Parathyroid adenoma (tissue), 2 donors: ENCODE results near the gene WWOX.

Experiments
- H2AFZ ChIP-seq: fragments of 300-600 bp; sonication (generic); one replicate; pipeline ENCODE4 v1.7.0; 2017; ENCODE audit warnings: antibody characterized with exemption, mild to moderate bottlenecking
- H3K27ac ChIP-seq: fragments of 300-600 bp; sonication (generic); one replicate; pipeline ENCODE4 v1.7.0; 2017
- H3K27me3 ChIP-seq: fragments of 300-600 bp; sonication (generic); one replicate; pipeline ENCODE4 v1.7.0; 2017; ENCODE audit warnings: low read length; ENCODE audit not compliant: control insufficient read depth, insufficient read depth
- H3K36me3 ChIP-seq: fragments of 300-600 bp; sonication (generic); one replicate; pipeline ENCODE4 v1.7.0; 2017; ENCODE audit warnings: low read length; ENCODE audit not compliant: control insufficient read depth, insufficient read depth
- H3K4me1 ChIP-seq: fragments of 300-600 bp; sonication (generic); one replicate; pipeline ENCODE4 v1.7.0; 2017; ENCODE audit warnings: control low read depth
- H3K4me2 ChIP-seq: fragments of 300-600 bp; sonication (generic); one replicate; pipeline ENCODE4 v1.7.0; 2017; ENCODE audit warnings: low read length
- H3K4me3 ChIP-seq: fragments of 300-600 bp; sonication (generic); one replicate; pipeline ENCODE4 v1.7.0; 2017; ENCODE audit warnings: low read depth, low read length
- H3K79me2 ChIP-seq: fragments of 300-600 bp; sonication (generic); one replicate; pipeline ENCODE4 v1.7.0; 2017; ENCODE audit warnings: control low read depth
- H3K9ac ChIP-seq: fragments of 300-600 bp; sonication (generic); one replicate; pipeline ENCODE4 v1.7.0; 2017; ENCODE audit warnings: mild to moderate bottlenecking
- H3K9me3 ChIP-seq: fragments of 300-600 bp; sonication (generic); one replicate; pipeline ENCODE4 v1.7.0; 2017; ENCODE audit warnings: low read length; ENCODE audit not compliant: control insufficient read depth
- TF ChIP-seq, protein P1 (sequence below): fragments of 300-600 bp; sonication (generic); IDR thresholded peaks from one replicate; pipeline ENCODE4 v1.7.0; 2017; ENCODE audit warnings: antibody characterized with exemption, mild to moderate bottlenecking
- donor health status: primary hyperparathyroidism.

Gene WWOX

DNA sequence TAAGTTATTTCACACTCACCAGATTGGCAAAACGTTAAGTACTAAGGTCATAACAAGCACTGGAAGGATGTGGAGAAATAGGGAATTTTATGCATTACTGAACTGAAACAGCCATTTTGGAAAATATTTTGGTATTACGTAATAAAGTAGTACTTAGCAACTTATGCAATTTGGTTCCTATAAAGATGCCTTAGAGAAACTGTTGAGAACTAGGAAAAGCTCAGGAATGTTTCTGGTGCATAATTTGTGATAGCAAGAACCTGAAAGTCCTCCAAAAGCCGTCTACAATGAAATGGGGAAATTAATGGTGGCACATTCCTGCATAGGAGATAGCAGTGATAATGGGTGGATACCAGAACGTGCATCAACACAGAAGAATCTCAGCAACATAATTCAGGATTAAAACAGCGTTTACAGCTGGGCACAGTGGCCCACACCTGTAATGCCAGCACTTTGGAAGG lies 472.5 kb downstream of the WWOX start:
- Histone ChIP-seq H3K79me2 (no peaks in the 10 kb centered on the region), H3K4me1 (no peaks in the 10 kb centered on the region), H3K4me2 (no peak overlapping the region), H3K27me3 (no peaks in the 10 kb centered on the region), H3K4me3 (no peak overlapping the region), H2AFZ (no peak overlapping the region), H3K27ac (no peak overlapping the region), H3K9me3 (no peaks in the 10 kb centered on the region), H3K9ac (no peak overlapping the region), H3K36me3 (no peaks in the 10 kb centered on the region)
- TF ChIP-seq, protein P1, sequence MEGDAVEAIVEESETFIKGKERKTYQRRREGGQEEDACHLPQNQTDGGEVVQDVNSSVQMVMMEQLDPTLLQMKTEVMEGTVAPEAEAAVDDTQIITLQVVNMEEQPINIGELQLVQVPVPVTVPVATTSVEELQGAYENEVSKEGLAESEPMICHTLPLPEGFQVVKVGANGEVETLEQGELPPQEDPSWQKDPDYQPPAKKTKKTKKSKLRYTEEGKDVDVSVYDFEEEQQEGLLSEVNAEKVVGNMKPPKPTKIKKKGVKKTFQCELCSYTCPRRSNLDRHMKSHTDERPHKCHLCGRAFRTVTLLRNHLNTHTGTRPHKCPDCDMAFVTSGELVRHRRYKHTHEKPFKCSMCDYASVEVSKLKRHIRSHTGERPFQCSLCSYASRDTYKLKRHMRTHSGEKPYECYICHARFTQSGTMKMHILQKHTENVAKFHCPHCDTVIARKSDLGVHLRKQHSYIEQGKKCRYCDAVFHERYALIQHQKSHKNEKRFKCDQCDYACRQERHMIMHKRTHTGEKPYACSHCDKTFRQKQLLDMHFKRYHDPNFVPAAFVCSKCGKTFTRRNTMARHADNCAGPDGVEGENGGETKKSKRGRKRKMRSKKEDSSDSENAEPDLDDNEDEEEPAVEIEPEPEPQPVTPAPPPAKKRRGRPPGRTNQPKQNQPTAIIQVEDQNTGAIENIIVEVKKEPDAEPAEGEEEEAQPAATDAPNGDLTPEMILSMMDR = no peak

DNA sequence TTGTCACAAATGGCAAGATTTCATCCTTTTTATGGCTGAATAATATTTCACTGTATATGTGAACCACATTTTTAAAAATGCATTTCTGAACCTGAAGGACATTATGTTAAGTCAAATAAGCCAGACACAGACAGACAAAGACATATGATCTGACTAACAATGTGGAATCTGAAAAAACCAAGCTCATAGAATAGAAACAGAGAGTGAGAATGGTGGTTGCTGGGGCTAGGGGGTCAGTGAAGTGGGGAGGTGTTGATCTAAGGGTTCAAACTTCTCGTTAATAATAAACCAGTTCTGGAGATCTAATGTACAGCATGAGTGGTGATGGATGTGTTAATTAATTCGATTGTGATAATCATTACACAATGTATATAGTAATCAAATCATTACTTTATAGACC lies 475.1 kb downstream of the WWOX start:
- H3K4me2 ChIP-seq = no peak overlapping the region

DNA sequence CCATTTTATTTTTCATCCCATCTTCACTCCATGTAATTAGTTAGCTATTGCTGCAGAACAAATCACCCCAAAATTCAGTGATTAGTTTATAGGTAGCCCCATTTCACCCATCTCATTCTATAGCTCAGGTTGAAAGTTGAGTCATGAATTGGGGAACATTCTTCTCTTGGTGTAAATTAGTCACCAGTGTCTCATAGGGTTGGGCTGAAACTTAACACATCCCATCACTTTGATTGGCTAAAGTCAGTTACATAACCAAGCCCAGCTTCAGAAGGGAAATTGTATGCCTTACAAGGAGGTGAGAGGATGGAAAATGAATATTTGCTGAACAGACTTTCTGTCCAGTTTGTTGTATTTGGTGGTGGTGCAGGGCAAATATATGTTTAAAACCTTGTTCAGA lies 477.5 kb downstream of the WWOX start:
- Histone ChIP-seq H3K36me3 (no peaks in the 10 kb centered on the region), H3K9me3 (no peaks in the 10 kb centered on the region), H3K4me2 (no peak overlapping the region), H3K79me2 (no peaks in the 10 kb centered on the region), H3K4me1 (peaks cover 3% of the 10 kb centered on the region), H2AFZ (no peak overlapping the region), H3K4me3 (no peak overlapping the region), H3K27me3 (no peaks in the 10 kb centered on the region), H3K9ac (no peak overlapping the region), H3K27ac (no peak overlapping the region)
- TF ChIP-seq, protein P1 = no peak

More for the DNA sequence above, 475.1 kb downstream of the WWOX start:
- H3K27ac ChIP-seq = no peak overlapping the region
- no peaks in the 10 kb centered on the region for H3K27me3 ChIP-seq
- H2AFZ ChIP-seq = no peak overlapping the region
- no peak overlapping the region for H3K9ac ChIP-seq
- no peak overlapping the region for H3K4me3 ChIP-seq
- H3K4me1 ChIP-seq = peaks cover 2% of the 10 kb centered on the region
- TF ChIP-seq, protein P1 = no peak
- no peaks in the 10 kb centered on the region for H3K36me3 ChIP-seq
- H3K9me3 ChIP-seq = no peaks in the 10 kb centered on the region
- no peaks in the 10 kb centered on the region for H3K79me2 ChIP-seq

DNA sequence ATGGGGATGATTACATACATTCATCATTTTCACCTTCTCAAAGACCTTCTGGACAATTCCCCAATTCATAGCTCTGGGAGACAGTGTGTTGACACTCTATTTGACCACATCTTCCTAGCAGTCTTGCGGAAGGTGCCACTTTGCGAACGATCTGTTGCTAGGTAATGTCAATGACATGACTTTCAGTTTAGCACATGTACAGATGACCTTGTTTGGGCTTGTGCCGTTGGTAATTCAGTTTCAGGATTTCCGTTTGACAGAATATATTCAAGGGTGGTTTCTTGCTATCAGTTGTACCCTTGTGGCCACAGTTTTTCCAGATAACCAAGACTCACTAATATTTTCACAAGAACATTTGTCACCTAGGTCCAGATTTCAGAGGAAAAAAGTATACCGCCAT lies 478.2 kb downstream of the WWOX start:
- H3K9me3 ChIP-seq = no peaks in the 10 kb centered on the region
- H3K27me3 ChIP-seq = no peaks in the 10 kb centered on the region
- no peak overlapping the region for H2AFZ ChIP-seq
- H3K4me3 ChIP-seq = no peak overlapping the region
- no peak overlapping the region for H3K9ac ChIP-seq
- TF ChIP-seq, protein P1 = no peak
- H3K36me3 ChIP-seq = no peaks in the 10 kb centered on the region
- H3K79me2 ChIP-seq = no peaks in the 10 kb centered on the region
- no peak overlapping the region for H3K27ac ChIP-seq
- peaks cover 3% of the 10 kb centered on the region for H3K4me1 ChIP-seq
- H3K4me2 ChIP-seq = no peak overlapping the region

DNA sequence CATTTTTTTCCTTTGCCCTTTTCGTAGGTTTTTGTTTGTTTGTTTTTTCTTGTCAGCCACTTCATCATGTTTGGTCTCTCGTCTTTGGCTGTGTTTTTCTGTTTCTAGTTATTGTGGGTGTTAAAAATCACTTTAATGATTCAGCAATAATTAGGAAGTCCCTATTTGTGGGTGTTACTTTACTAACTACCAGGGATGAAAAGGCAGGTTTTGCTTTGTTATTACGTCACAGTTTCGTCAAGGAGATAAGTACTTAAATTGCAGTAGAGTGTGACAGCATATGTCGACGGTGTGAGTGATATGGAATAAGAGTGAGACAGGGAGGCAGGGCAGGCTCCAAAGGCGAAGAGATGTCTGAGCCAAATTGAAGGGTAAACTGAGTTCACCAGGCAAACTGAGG lies 479.6 kb downstream of the WWOX start:
- H3K9ac ChIP-seq = no peak overlapping the region

More for the DNA sequence above, 479.6 kb downstream of the WWOX start:
- Histone ChIP-seq H3K4me2 (no peak overlapping the region), H2AFZ (no peak overlapping the region), H3K4me1 (peaks cover 3% of the 10 kb centered on the region), H3K9me3 (no peaks in the 10 kb centered on the region), H3K36me3 (no peaks in the 10 kb centered on the region), H3K27ac (no peak overlapping the region), H3K4me3 (no peak overlapping the region), H3K27me3 (no peaks in the 10 kb centered on the region), H3K79me2 (no peaks in the 10 kb centered on the region)
- TF ChIP-seq, protein P1 = no peak
